HG02981 (cell line): ENCODE measurements around the gene TOGARAM2.
"Not testable (repeated sequence)": the region's sequence is repeated elsewhere in the genome, so short reads cannot be mapped to it uniquely, and the experiment has no call there.

Experiments
- ATAC-seq: cut with Tn5 transposase; IDR thresholded peaks from one replicate; pipeline ENCODE4 v1.9.1; 2021; ENCODE audit warnings: mild to moderate bottlenecking, moderate library complexity; ENCODE audit not compliant: unreplicated experiment

TOGARAM2 gene

DNA sequence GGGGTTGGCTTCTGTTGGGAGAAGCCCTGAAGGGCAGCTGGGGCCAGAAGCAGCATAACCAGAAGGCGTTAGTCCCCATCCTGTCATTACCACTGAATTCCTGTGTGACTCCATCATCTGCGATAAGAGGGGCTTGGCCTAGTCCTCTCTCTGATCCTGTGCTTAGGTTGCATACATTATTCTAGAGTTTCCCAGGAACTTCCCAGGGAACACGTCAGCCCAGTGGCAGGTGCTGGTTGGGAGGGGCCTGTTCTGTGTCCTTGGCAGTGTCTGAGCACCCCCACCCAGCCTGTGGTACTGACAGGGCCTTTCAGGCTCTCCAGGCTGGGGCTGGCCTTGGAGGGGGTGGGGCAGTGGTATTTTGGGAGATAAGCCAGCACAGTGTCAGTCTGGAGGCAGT, 4.5 kb upstream of the TOGARAM2 start:
- no peak for ATAC-seq

DNA sequence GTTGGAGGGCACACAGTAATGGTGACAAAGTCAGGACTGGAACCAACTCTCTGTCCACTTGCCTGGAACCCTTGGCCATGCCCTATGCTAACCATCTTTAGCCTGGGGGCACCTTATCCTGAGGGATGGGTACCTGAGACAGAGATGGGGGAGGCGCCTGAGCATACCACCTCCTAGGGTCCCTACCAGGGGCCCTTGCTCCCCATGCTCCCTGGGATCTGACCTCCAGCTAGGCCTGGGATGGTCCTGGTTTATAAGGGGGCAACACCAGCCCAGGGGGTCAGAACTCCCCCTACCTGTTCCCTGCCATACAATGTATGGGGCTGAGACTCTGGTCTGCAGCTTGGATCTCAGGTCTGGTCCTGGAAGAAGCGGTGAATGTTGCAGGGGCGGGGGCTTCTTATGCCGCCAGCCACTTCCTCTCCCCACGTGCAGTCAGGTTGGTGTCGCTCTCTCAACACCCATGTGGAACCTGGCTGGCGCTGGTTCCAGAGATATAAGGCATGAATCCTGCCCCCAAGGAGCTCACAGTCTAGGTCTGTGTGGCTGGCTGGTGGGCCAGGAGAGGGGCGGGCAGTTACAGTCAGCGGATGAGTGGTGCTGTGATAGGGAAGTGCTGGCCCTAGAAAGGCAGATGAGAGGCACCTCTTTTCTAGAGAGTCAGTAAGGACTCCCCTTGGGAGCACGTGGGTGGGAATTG, 3.8 kb upstream of the TOGARAM2 start:
- no peak for ATAC-seq

DNA sequence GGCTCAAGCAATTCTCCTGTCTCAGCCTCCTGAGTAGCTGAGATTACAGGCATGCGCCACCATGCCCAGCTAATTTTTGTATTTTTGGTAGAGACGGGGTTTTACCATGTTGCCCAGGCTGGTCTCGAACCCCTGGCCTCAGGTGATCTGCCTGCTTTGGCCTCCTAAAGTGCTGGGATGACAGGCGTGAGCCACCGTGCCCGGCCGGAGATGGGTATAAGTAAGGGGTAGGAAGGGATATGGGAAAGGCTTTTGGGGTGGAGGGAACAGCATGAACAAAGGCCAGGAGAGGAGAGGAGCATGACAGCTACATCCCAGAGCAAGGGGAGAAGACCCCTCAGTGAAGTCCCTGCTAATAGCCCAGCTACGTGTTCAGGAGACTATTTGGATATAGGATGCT, 3.1 kb upstream of the TOGARAM2 start:
- not testable (repeated sequence) for ATAC-seq

DNA sequence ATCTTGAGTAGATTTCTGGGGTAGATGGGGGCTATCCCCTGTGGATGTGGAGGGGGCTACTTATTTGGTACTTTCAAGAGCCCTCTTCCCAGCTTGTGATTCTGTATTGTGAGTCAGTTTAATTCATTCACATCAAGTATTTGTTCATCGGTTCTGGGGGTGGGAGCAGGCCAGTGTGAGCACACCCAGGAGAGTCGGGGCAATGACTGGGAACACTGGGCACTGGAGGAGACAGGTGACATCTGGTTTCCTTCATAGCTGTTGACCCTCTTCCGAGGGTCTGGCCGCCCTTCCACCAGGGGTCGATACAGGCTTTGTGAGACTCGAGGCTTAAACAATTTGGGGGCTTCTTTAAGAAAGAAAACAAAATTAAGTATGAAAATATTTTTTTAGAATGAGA, 2.5 kb upstream of the TOGARAM2 start:
- no peak for ATAC-seq

GRCh38 chr2:28979041-28979440, 2.1 kb upstream of the TOGARAM2 start:
- ATAC-seq = no peak

DNA sequence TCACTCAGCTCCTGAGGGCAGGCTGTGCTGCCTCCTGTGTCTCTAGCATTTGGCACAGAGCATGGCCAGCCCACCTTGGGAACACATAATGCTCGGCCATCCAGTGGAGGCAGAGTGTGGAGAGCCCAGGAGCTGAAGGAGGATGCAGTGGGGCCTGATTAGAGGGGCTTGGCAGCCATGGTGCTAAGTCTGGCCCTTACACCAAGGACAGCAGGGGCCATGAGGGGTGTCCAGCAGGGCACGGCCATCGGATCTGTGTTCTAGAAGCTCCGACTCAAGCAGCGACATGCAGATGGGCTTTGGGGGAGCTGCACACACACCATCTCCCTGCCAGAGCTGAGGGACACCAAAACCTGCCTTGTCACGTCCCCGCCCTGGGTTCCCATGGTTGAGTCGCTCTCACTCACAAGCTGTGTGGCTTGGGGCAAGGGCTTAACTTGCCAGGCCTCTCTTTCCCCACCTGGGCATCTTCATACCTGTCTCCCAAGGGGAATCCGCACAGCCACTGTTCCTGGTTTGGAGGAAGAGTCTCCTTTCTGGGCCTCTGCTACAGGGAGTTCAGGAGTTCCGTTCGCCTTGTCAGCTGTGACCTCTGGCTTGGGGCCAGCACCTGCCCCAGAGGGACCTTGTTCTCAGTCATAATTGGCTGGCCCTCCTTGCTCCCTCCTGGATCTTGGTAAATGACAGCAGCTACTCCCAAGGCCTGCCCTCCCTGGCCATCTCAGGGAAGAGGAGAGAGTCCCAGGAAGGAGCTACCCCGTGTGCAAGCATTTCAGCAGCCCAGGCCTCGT, 1.3 kb upstream of the TOGARAM2 start:
- ATAC-seq = no peak

DNA sequence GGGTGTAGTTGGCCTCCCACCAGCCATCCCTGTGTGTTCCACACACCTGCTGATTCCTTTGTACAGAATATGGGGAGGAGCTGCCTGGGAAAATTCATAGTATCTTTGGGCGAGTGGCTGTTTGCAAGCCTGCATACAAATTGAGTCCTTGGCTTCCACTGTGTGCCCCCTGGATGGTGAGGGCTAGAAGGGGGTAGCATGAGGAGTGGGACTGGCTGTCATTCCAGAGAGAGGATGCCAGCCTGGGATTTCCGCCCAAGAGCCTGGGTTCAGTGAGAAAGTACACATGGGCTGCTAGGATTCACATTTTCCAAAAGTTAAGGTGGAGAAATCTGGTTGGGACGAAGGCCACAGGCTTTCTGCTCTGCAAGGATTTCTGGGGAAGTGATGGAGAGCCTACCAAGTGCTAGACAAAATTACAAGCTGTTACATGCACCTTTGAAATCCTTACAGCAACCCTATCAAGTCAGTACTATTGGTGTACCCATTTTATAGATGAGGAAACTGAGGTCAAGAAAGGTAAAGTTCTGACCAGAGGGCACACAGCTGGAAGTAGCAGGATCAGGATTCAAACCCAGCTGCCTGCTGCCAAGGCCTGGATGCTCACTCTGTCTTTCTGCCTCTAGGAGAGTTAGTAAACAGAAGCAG, 606 bp upstream of the TOGARAM2 start:
- ATAC-seq = no peak

GRCh38 chr2:28981620-28982376, 700 bp downstream of the TOGARAM2 start:
- ATAC-seq = no peak

DNA sequence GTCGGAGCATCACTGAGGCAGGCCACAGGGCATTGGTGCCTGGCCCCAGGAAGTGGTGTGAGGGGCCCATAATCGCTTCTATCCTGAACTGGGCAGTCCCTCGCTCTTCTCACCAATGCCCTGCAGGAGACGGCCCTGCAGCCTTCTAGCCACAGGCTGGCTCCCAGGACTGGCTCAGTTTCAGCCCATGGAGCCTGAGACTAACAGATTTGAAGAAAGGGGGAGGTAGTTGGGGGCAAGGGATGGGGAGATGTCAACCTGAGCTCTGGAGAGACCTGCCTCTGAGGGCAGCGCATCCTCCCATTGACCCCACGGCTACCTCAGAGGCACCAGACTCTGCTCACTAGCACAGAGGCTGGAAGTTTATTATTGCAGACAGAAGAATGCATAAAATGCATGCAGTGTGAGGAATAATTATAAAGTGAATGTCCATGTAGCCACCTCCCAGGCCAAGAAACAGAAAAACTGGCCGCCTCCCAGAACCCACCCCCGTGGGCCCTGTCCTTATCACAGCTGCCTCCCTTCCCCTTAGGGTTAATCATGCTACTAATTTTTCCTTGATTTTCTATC, 1.4 kb downstream of the TOGARAM2 start:
- ATAC-seq = no peak

DNA sequence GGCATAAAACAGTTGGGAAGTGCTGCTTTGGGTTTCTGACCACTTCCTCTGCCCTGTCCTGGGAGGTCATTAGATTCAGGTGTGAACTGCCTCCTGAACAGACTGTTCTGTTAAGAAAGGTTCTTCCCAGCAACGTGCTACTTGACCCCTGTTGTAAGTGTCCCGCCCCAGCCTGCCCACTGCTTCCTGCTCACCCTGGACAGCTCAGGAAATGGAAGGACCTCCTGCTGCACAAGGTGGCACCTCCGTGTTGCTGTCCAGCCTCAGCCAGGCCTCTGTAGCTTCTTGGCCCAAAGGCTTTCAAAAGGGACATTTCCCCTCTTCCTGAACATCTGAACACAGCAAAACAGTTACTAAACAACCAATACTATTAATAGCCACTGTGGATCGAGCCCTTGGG, 5.3 kb downstream of the TOGARAM2 start:
- no peak for ATAC-seq

- no peak for ATAC-seq
These were observed 8.9 kb downstream of the TOGARAM2 start for GRCh38 chr2:28989973-28990372.

- ATAC-seq = no peak
These were observed 9.3 kb downstream of the TOGARAM2 start for GRCh38 chr2:28990445-28990844.

DNA sequence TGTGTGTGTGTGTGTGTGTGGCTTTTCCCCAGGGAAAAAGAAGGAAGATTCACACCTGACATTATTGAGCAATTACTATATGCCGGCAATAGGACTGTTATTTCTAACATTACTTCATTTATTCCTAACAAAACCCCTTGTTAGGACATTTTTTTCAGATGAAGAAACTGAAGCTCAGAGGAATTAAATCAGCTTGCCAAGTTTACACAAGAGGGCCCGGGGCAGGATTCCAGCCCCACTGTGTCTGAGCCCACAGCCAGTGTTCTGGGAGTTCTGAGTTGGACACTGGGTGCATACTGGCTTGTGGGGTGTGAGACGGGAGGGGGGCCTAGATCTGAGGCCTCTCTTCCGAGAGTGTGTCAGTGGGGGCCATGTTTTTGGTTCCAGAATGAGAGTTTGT, 9.9 kb downstream of the TOGARAM2 start:
- no peak for ATAC-seq

DNA sequence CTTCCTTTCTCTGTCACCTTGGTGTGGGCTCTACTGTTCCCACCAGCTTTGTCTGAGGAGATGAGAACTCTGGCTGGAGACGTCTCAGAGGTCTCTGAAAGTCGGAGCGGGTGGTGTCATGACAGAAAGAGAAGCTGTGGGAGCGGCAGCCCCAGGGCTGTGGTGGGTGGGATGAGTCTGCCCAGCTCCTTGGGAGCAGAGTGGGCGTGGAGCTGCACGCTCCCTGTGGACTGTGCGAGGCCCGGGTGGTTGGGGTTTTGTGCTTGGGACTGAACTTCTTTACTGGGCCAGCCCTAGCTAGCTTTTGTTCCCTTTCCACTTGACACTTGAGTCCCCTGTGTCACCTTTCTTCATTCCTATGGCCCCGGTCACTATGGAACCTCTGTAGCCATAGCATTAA, 10.4 kb downstream of the TOGARAM2 start:
- ATAC-seq = no peak

- ATAC-seq = no peak
These were observed 12.3 kb downstream of the TOGARAM2 start for GRCh38 chr2:28993206-28993960.

GRCh38 chr2:28994074-28994473, 13.0 kb downstream of the TOGARAM2 start:
- no peak for ATAC-seq

- ATAC-seq = no peak
These were observed 13.6 kb downstream of the TOGARAM2 start for GRCh38 chr2:28994679-28995078.

DNA sequence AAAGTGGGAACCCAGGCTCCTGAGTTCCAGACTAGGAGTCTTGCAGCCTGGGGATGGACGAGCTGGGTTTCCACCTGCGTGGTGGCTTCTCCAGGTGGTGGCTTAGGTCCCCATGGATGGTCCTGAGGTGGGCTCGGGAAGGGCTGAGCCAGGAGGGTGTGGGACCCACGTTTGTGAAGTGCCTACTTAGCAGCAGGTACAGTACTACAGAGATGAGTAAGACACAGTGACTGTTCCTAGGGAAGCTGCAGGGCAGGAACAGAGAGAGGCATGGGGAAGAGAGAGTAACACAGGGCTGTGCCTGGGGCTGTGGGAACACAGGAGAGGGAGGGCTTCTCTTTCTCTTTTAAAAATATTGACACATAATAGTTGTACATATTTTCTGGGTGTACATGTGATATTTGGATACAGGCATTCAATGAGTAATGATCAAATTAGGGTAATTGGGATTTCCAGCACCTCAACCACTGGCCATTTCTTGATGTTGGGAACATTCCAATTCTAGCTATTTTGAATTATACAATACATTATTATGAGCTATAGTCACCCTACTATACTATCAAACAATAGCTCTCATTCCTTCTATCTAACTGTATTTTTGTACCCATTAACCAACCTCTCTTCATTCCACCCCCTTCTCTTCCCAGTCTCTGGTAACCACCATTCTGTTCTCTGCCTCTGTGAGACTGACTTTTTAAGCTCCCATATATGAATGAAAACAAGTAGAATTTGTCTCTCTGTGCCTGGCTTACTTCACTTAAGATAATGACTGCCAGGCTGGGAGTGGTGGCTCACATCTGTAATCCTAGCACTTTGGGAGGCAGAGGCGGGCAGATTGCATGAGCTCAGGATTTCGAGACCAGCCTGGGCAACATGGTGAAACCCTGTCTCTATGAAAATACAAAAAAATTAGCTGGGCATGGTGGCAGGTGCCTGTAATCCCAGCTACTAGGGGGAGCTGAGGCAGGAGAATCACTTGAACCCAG, 15.0 kb downstream of the TOGARAM2 start:
- ATAC-seq = no peak

DNA sequence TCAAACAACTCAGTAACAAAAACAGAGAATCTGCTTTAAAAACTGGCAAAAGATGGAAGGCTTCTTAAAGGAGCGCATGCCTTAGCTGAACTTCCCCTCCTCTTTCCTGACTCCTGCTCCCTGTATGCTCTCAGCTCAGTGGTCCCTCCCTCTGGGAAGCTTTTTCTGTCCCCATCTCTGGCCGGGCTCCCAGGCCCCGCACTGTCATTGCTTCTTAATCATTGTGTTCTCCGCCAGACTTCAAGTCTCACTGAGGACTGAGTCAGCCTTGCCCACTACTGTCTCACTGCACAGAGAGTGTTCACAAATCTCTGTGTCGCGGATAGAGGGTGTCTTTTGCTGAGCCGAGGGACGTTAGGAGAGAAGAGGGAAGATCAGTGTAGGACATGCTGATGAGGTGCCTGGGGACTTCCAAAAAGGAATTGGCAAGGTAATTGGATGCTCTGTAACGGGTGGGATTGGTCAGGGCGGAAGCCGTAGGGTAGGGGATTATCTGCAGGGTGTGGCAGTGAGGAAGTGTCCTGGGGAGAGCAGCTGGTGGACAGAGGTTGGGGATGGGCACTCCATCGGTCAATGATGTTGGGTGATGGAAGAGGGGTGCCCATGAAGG, 16.2 kb downstream of the TOGARAM2 start:
- ATAC-seq = no peak
